NB4 (cell line): ENCODE results near the gene IGFBPL1.

ENCODE experiments used
- POLR2A ChIP-seq: IDR thresholded peaks from 2 replicates; pipeline ENCODE4 v1.6.1; 2011; ENCODE audit warnings: mild to moderate bottlenecking; ENCODE audit not compliant: insufficient read length; ENCODE audit errors: extremely low read depth
- TF ChIP-seq, protein P1 (sequence below): IDR thresholded peaks from one replicate; pipeline ENCODE4 v1.5.1; 2012; ENCODE audit warnings: low read depth, low read length
- TF ChIP-seq, protein P2 (sequence below): IDR thresholded peaks from 2 replicates; pipeline ENCODE4 v1.6.1; 2011; ENCODE audit warnings: low read depth, low read length

- TF ChIP-seq, protein P1, sequence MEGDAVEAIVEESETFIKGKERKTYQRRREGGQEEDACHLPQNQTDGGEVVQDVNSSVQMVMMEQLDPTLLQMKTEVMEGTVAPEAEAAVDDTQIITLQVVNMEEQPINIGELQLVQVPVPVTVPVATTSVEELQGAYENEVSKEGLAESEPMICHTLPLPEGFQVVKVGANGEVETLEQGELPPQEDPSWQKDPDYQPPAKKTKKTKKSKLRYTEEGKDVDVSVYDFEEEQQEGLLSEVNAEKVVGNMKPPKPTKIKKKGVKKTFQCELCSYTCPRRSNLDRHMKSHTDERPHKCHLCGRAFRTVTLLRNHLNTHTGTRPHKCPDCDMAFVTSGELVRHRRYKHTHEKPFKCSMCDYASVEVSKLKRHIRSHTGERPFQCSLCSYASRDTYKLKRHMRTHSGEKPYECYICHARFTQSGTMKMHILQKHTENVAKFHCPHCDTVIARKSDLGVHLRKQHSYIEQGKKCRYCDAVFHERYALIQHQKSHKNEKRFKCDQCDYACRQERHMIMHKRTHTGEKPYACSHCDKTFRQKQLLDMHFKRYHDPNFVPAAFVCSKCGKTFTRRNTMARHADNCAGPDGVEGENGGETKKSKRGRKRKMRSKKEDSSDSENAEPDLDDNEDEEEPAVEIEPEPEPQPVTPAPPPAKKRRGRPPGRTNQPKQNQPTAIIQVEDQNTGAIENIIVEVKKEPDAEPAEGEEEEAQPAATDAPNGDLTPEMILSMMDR, result no peak
- TF ChIP-seq POLR2A, result no peak
- TF ChIP-seq, protein P2, sequence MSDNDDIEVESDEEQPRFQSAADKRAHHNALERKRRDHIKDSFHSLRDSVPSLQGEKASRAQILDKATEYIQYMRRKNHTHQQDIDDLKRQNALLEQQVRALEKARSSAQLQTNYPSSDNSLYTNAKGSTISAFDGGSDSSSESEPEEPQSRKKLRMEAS, result no peak
Measured at GRCh38 chr9:38434365-38434764, 10.1 kb upstream of the IGFBPL1 start.
